GM21723 (cell line): ENCODE data around the gene ZNF688.
"Not testable (repeated sequence)": the region's sequence is repeated elsewhere in the genome, so short reads cannot be mapped to it uniquely, and the experiment has no call there.

Experiments used
- ATAC-seq: cut with Tn5 transposase; IDR thresholded peaks from one replicate; pipeline ENCODE4 v1.9.1; 2021; ENCODE audit warnings: mild to moderate bottlenecking, moderate library complexity; ENCODE audit not compliant: unreplicated experiment

ZNF688 gene

GRCh38 chr16:30535106-30535776 lies 36.3 kb downstream of the ZNF688 start:
- peak; percentile 8 for ATAC-seq

GRCh38 chr16:30534368-30535105 lies 37.0 kb downstream of the ZNF688 start, which contains the start of gene ZNF747:
ZNF747 (minus strand) TSS chr16:30534858; CDS start chr16:30534679, 179 bp downstream.
- peak; percentile 60 for ATAC-seq

- ATAC-seq = peak; percentile 17
These were observed 37.7 kb downstream of the ZNF688 start for GRCh38 chr16:30533748-30534367.

- no peak for ATAC-seq
These were observed 38.4 kb downstream of the ZNF688 start for GRCh38 chr16:30533146-30533522.

GRCh38 chr16:30532285-30533145 lies 39.0 kb downstream of the ZNF688 start:
- no peak for ATAC-seq

GRCh38 chr16:30530163-30531037 lies 41.1 kb downstream of the ZNF688 start:
- no peak for ATAC-seq

- ATAC-seq = no peak
These were observed 42.6 kb downstream of the ZNF688 start for GRCh38 chr16:30528799-30529457.

GRCh38 chr16:30527635-30528178 lies 43.8 kb downstream of the ZNF688 start:
- peak; percentile 20 for ATAC-seq

GRCh38 chr16:30526823-30527634 lies 44.5 kb downstream of the ZNF688 start:
- ATAC-seq = peak; percentile 72

GRCh38 chr16:30526137-30526822 lies 45.2 kb downstream of the ZNF688 start, which contains the start of gene ZNF768:
ZNF768 (minus strand) TSS chr16:30526566; CDS start chr16:30526413, 153 bp downstream.
- peak; percentile 34 for ATAC-seq

- ATAC-seq = no peak
These were observed 45.7 kb downstream of the ZNF688 start for GRCh38 chr16:30525844-30526136.

GRCh38 chr16:30524575-30525568 lies 46.6 kb downstream of the ZNF688 start:
- no peak for ATAC-seq

GRCh38 chr16:30523768-30524574 lies 47.5 kb downstream of the ZNF688 start:
- no peak for ATAC-seq

GRCh38 chr16:30522702-30523463 lies 48.6 kb downstream of the ZNF688 start:
- ATAC-seq = not testable (repeated sequence)
